ENCODE results near the gene LITAFD. TPM values are rescaled to one million over a fixed set of nuclear protein-coding genes. Genes with fewer than 3 reads are reported as not detected.
"Not testable (repeated sequence)": the region's sequence is repeated elsewhere in the genome, so short reads cannot be mapped to it uniquely, and the experiment has no call there.

Gene LITAFD
- not detected for polyA plus RNA-seq (2013, experiment 1 of 2)
- polyA plus RNA-seq (2013, experiment 2 of 2) = not detected

GRCh38 chr16:8882041-8882617 lies at the start of gene LITAFD:
Gene LITAFD (plus strand): TSS chr16:8882351. CDS start chr16:8884356, 2,005 bp downstream.
- Histone ChIP-seq H3K4me1 (ENCODE audit: control insufficient read depth, insufficient read depth, low read depth, low read length) (peaks cover 43% of the 10 kb centered on the region), H2AFZ (ENCODE audit: low read depth, low read length) (no peak within 1 kb of the TSS)
- 83% methylated on average over 10 of the region's 10 CpGs for WGBS

GRCh38 chr16:8832717-8833105 lies 49.4 kb upstream of the LITAFD start:
- Histone ChIP-seq H3K23ac (ENCODE audit: low read length in 2 of 2) (peak overlapping the region in 1 of 2 experiments; percentile 29), H3K27ac (ENCODE audit: low read length, poor library complexity, severe bottlenecking) (no peak overlapping the region), H2AFZ (ENCODE audit: low read depth, low read length) (no peak overlapping the region), H2BK15ac (ENCODE audit: low read depth, poor library complexity, severe bottlenecking) (no peak overlapping the region), H3K4me3 (ENCODE audit: insufficient read depth in 1 of 2, low read depth in 1 of 2, low read length in 2 of 2) (no peak overlapping the region), H2BK12ac (ENCODE audit: low read length in 2 of 2) (no peak overlapping the region), H3K36me3 (ENCODE audit: control insufficient read depth in 1 of 2, insufficient read depth in 2 of 2, low read depth in 1 of 2, low read length in 2 of 2) (peaks cover 32 to 48% of the 10 kb centered on the region in 2 experiments), H3K18ac (ENCODE audit: low read depth in 1 of 2, low read length in 2 of 2) (no peak overlapping the region), H2AK5ac (ENCODE audit: low read length, severe bottlenecking) (no peak overlapping the region), H4K8ac (ENCODE audit: low read length) (no peak overlapping the region), H2BK120ac (ENCODE audit: low read depth, low read length) (no peak overlapping the region), H3K9ac (ENCODE audit: low read length) (no peak overlapping the region), H3K79me1 (replicated peaks; ENCODE audit: low read length, poor library complexity, severe bottlenecking) (peaks cover 28% of the 10 kb centered on the region), H3K27me3 (ENCODE audit: control insufficient read depth in 1 of 2, insufficient read depth in 1 of 2, low read length in 2 of 2) (no peaks in the 10 kb centered on the region), H3K14ac (ENCODE audit: low read length in 2 of 2) (no peak overlapping the region), H3K4me1 (ENCODE audit: control insufficient read depth, insufficient read depth, low read depth, low read length) (peaks cover 2% of the 10 kb centered on the region), H4K91ac (ENCODE audit: low read length) (no peak overlapping the region), H3K9me3 (ENCODE audit: control insufficient read depth, low read length) (no peaks in the 10 kb centered on the region), H3K4me2 (ENCODE audit: low read length, poor library complexity, severe bottlenecking) (no peak overlapping the region), H3K4ac (ENCODE audit: low read depth in 1 of 2, low read length in 2 of 2) (no peak overlapping the region), H2BK5ac (ENCODE audit: low read depth, low read length, poor library complexity, severe bottlenecking) (no peak overlapping the region)
- WGBS = 85% methylated on average over 16 of the region's 16 CpGs
- no peak for DNase-seq

More at GRCh38 chr16:8882041-8882617, at the start of gene LITAFD:
- Histone ChIP-seq H2AK5ac (ENCODE audit: low read length, severe bottlenecking) (peak within 1 kb of the TSS; percentile 25), H3K23ac (ENCODE audit: low read length in 2 of 2) (no peak within 1 kb of the TSS), H2BK5ac (ENCODE audit: low read depth, low read length, poor library complexity, severe bottlenecking) (no peak within 1 kb of the TSS), H2BK15ac (ENCODE audit: low read depth, poor library complexity, severe bottlenecking) (peak within 1 kb of the TSS; percentile 33), H4K8ac (ENCODE audit: low read length) (peak within 1 kb of the TSS; percentile 31), H3K18ac (ENCODE audit: low read depth in 1 of 2, low read length in 2 of 2) (peak within 1 kb of the TSS in 1 of 2 experiments; percentile 28), H3K4me2 (ENCODE audit: low read length, poor library complexity, severe bottlenecking) (no peak within 1 kb of the TSS), H2BK120ac (ENCODE audit: low read depth, low read length) (no peak within 1 kb of the TSS), H3K14ac (ENCODE audit: low read length in 2 of 2) (no peak within 1 kb of the TSS), H3K79me1 (replicated peaks; ENCODE audit: low read length, poor library complexity, severe bottlenecking) (peaks cover 3% of the 10 kb centered on the region), H3K4ac (ENCODE audit: low read depth in 1 of 2, low read length in 2 of 2) (no peak within 1 kb of the TSS), H3K27ac (ENCODE audit: low read length, poor library complexity, severe bottlenecking) (no peak within 1 kb of the TSS), H3K36me3 (ENCODE audit: control insufficient read depth in 1 of 2, insufficient read depth in 2 of 2, low read depth in 1 of 2, low read length in 2 of 2) (peaks cover 2% of the 10 kb centered on the region in 2 experiments), H3K9me3 (ENCODE audit: control insufficient read depth, low read length) (no peaks in the 10 kb centered on the region), H2BK12ac (ENCODE audit: low read length in 2 of 2) (peak within 1 kb of the TSS; percentile 40 to 91), H3K27me3 (ENCODE audit: control insufficient read depth in 1 of 2, insufficient read depth in 1 of 2, low read length in 2 of 2) (no peaks in the 10 kb centered on the region), H3K9ac (ENCODE audit: low read length) (no peak within 1 kb of the TSS), H4K91ac (ENCODE audit: low read length) (peak within 1 kb of the TSS; percentile 69), H3K4me3 (ENCODE audit: insufficient read depth in 1 of 2, low read depth in 1 of 2, low read length in 2 of 2) (no peak within 1 kb of the TSS)
- no peak for DNase-seq

- H4K8ac ChIP-seq (ENCODE audit: low read length); H2BK12ac ChIP-seq (ENCODE audit: low read length in 2 of 2); H2AFZ ChIP-seq (ENCODE audit: low read depth, low read length); H3K4ac ChIP-seq (ENCODE audit: low read depth in 1 of 2, low read length in 2 of 2); H2BK120ac ChIP-seq (ENCODE audit: low read depth, low read length); H2AK5ac ChIP-seq (ENCODE audit: low read length, severe bottlenecking); H3K18ac ChIP-seq (ENCODE audit: low read depth in 1 of 2, low read length in 2 of 2); H4K91ac ChIP-seq (ENCODE audit: low read length); H3K4me3 ChIP-seq (ENCODE audit: insufficient read depth in 1 of 2, low read depth in 1 of 2, low read length in 2 of 2); H2BK15ac ChIP-seq (ENCODE audit: low read depth, poor library complexity, severe bottlenecking); DNase-seq; H2BK5ac ChIP-seq (ENCODE audit: low read depth, low read length, poor library complexity, severe bottlenecking); H3K4me1 ChIP-seq (ENCODE audit: control insufficient read depth, insufficient read depth, low read depth, low read length); H3K14ac ChIP-seq (ENCODE audit: low read length in 2 of 2); H3K9ac ChIP-seq (ENCODE audit: low read length); H3K27ac ChIP-seq (ENCODE audit: low read length, poor library complexity, severe bottlenecking); H3K9me3 ChIP-seq (ENCODE audit: control insufficient read depth, low read length); H3K4me2 ChIP-seq (ENCODE audit: low read length, poor library complexity, severe bottlenecking); H3K23ac ChIP-seq (ENCODE audit: low read length in 2 of 2); H3K27me3 ChIP-seq (ENCODE audit: control insufficient read depth in 1 of 2, insufficient read depth in 1 of 2, low read length in 2 of 2): not testable (repeated sequence)
- WGBS = 72% methylated on average over 7 of the region's 7 CpGs
- peaks cover 12% of the 10 kb centered on the region for H3K79me1 ChIP-seq (replicated peaks; ENCODE audit: low read length, poor library complexity, severe bottlenecking)
- H3K36me3 ChIP-seq (ENCODE audit: control insufficient read depth in 1 of 2, insufficient read depth in 2 of 2, low read depth in 1 of 2, low read length in 2 of 2) = peaks cover 12 to 14% of the 10 kb centered on the region in 2 experiments
These were observed 45.4 kb upstream of the LITAFD start for GRCh38 chr16:8836797-8837196.

- not testable (repeated sequence) for H3K14ac ChIP-seq (ENCODE audit: low read length in 2 of 2); H3K79me1 ChIP-seq (replicated peaks; ENCODE audit: low read length, poor library complexity, severe bottlenecking); H3K4ac ChIP-seq (ENCODE audit: low read depth in 1 of 2, low read length in 2 of 2); H2BK120ac ChIP-seq (ENCODE audit: low read depth, low read length); H2AFZ ChIP-seq (ENCODE audit: low read depth, low read length); H3K9me3 ChIP-seq (ENCODE audit: control insufficient read depth, low read length); H2BK15ac ChIP-seq (ENCODE audit: low read depth, poor library complexity, severe bottlenecking); H3K4me1 ChIP-seq (ENCODE audit: control insufficient read depth, insufficient read depth, low read depth, low read length); H3K23ac ChIP-seq (ENCODE audit: low read length in 2 of 2); DNase-seq; H2BK12ac ChIP-seq (ENCODE audit: low read length in 2 of 2); H3K18ac ChIP-seq (ENCODE audit: low read depth in 1 of 2, low read length in 2 of 2); H3K27me3 ChIP-seq (ENCODE audit: control insufficient read depth in 1 of 2, insufficient read depth in 1 of 2, low read length in 2 of 2); H3K36me3 ChIP-seq (ENCODE audit: control insufficient read depth in 1 of 2, insufficient read depth in 2 of 2, low read depth in 1 of 2, low read length in 2 of 2); H3K4me2 ChIP-seq (ENCODE audit: low read length, poor library complexity, severe bottlenecking); H2AK5ac ChIP-seq (ENCODE audit: low read length, severe bottlenecking); H4K91ac ChIP-seq (ENCODE audit: low read length); H4K8ac ChIP-seq (ENCODE audit: low read length); H3K4me3 ChIP-seq (ENCODE audit: insufficient read depth in 1 of 2, low read depth in 1 of 2, low read length in 2 of 2); H3K9ac ChIP-seq (ENCODE audit: low read length); H2BK5ac ChIP-seq (ENCODE audit: low read depth, low read length, poor library complexity, severe bottlenecking); H3K27ac ChIP-seq (ENCODE audit: low read length, poor library complexity, severe bottlenecking)
- 95% methylated on average over 15 of the region's 15 CpGs for WGBS
These were observed 44.6 kb upstream of the LITAFD start for GRCh38 chr16:8837594-8837993.
